H9 (cell line): ENCODE data around the gene CXCL1. TPM values are rescaled to one million over a fixed set of nuclear protein-coding genes. Genes with fewer than 3 reads are reported as not detected.

ENCODE experiments used
- DNase-seq: peaks from one replicate; pipeline ENCODE4 v3.0.0-alpha.2; 2017
- H2AFZ ChIP-seq: one replicate; pipeline ENCODE4 v1.6.1; 2013; ENCODE audit warnings: mild to moderate bottlenecking, low read length, control low read depth, moderate library complexity
- H2AK5ac ChIP-seq: 2 replicates; pipeline ENCODE4 v1.6.1; 2013; ENCODE audit warnings: low read length, control low read depth, mixed read lengths; ENCODE audit not compliant: insufficient read length
- H2BK120ac ChIP-seq: one replicate; pipeline ENCODE4 v1.6.1; 2013; ENCODE audit warnings: low read depth, mild to moderate bottlenecking, low read length, control low read depth, inconsistent platforms; ENCODE audit not compliant: poor library complexity, severe bottlenecking
- H2BK12ac ChIP-seq: 2 replicates; pipeline ENCODE4 v1.6.1; 2013; ENCODE audit warnings: low read length, control low read depth, mixed read lengths, low read depth; ENCODE audit not compliant: insufficient read length
- H2BK15ac ChIP-seq: 2 replicates; pipeline ENCODE4 v1.6.1; 2013; ENCODE audit warnings: low read depth, low read length, control low read depth
- H2BK20ac ChIP-seq: one replicate; pipeline ENCODE4 v1.6.1; 2013; ENCODE audit warnings: low read depth, mild to moderate bottlenecking, low read length, control low read depth, inconsistent platforms; ENCODE audit not compliant: poor library complexity, severe bottlenecking
- H2BK5ac ChIP-seq: 2 replicates; pipeline ENCODE4 v1.6.1; 2013; ENCODE audit warnings: low read length, control low read depth, mixed read lengths; ENCODE audit not compliant: insufficient read length
- H3K14ac ChIP-seq: 2 replicates; pipeline ENCODE4 v1.6.1; 2013; ENCODE audit warnings: low read length, control low read depth; ENCODE audit not compliant: insufficient read depth
- H3K18ac ChIP-seq: 2 replicates; pipeline ENCODE4 v1.6.1; 2013; ENCODE audit warnings: low read depth, mild to moderate bottlenecking, mixed read lengths, low read length, control low read depth; ENCODE audit not compliant: insufficient read length
- H3K23ac ChIP-seq: 2 replicates; pipeline ENCODE4 v1.6.1; 2013; ENCODE audit warnings: low read length, control low read depth, mixed read lengths, low read depth; ENCODE audit not compliant: insufficient read length
- H3K23me2 ChIP-seq: 2 replicates; pipeline ENCODE4 v1.6.1; 2013; ENCODE audit warnings: low read depth, mild to moderate bottlenecking, mixed read lengths, low read length, control low read depth; ENCODE audit not compliant: insufficient read length, poor library complexity, severe bottlenecking
- H3K27ac ChIP-seq: 2 replicates; pipeline ENCODE4 v1.5.1; 2013; ENCODE audit warnings: low read length, control low read depth, mixed read lengths, low read depth; ENCODE audit not compliant: insufficient read length
- H3K27me3 ChIP-seq: 2 replicates; pipeline ENCODE4 v1.6.1; 2013; ENCODE audit warnings: low read length, control low read depth, inconsistent platforms; ENCODE audit not compliant: insufficient read depth
- H3K4ac ChIP-seq: 2 replicates; pipeline ENCODE4 v1.6.1; 2013; ENCODE audit warnings: low read depth, mild to moderate bottlenecking, control low read depth, inconsistent platforms, low read length, moderate library complexity
- H3K4me1 ChIP-seq: 2 replicates; pipeline ENCODE4 v1.6.1; 2013; ENCODE audit warnings: low read length, control low read depth, inconsistent platforms; ENCODE audit not compliant: insufficient read depth
- H3K4me2 ChIP-seq: 2 replicates; pipeline ENCODE4 v1.6.1; 2013; ENCODE audit warnings: low read length, control low read depth, mixed read lengths; ENCODE audit not compliant: insufficient read length, insufficient read depth
- H3K56ac ChIP-seq: 2 replicates; pipeline ENCODE4 v1.6.1; 2013; ENCODE audit warnings: low read depth, mild to moderate bottlenecking, mixed read lengths, low read length, control low read depth; ENCODE audit not compliant: insufficient read length
- H3K79me1 ChIP-seq: 2 replicates; pipeline ENCODE4 v1.6.1; 2013; ENCODE audit warnings: low read depth, mild to moderate bottlenecking, moderate library complexity, low read length, control low read depth, inconsistent platforms; ENCODE audit not compliant: insufficient read depth, poor library complexity, severe bottlenecking
- H3K79me2 ChIP-seq: 2 replicates; pipeline ENCODE4 v1.6.1; 2013; ENCODE audit warnings: low read length, control low read depth, inconsistent platforms; ENCODE audit not compliant: insufficient read depth
- H3K9ac ChIP-seq: 2 replicates; pipeline ENCODE4 v1.6.1; 2013; ENCODE audit warnings: low read length, control low read depth, mixed read lengths; ENCODE audit not compliant: insufficient read length; ENCODE audit errors: extremely low read depth
- H3K9me3 ChIP-seq: one replicate; pipeline ENCODE4 v1.6.1; 2013; ENCODE audit warnings: low read depth, low read length, inconsistent platforms; ENCODE audit not compliant: control insufficient read depth
- H3T11ph ChIP-seq: one replicate; pipeline ENCODE4 v1.6.1; 2013; ENCODE audit warnings: mild to moderate bottlenecking, low read length, control low read depth, inconsistent platforms
- H4K20me1 ChIP-seq: one replicate; pipeline ENCODE4 v1.6.1; 2013; ENCODE audit not compliant: control insufficient read depth, insufficient read length, insufficient read depth
- H4K5ac ChIP-seq: 2 replicates; pipeline ENCODE4 v1.6.1; 2013; ENCODE audit warnings: low read depth, mild to moderate bottlenecking, mixed read lengths, low read length, control low read depth; ENCODE audit not compliant: insufficient read length
- H4K8ac ChIP-seq: replicated peaks from 2 replicates; pipeline ENCODE4 v1.6.1; 2013; ENCODE audit warnings: low read length, control low read depth, mixed read lengths, low read depth; ENCODE audit not compliant: insufficient read length
- H4K91ac ChIP-seq: 2 replicates; pipeline ENCODE4 v1.6.1; 2013; ENCODE audit warnings: low read depth, mild to moderate bottlenecking, moderate library complexity, mixed read lengths, low read length, control low read depth; ENCODE audit not compliant: insufficient read length
- H3K27ac Mint-ChIP-seq, 3 experiments: 2 replicates in 2 of 3; 3 replicates in 1 of 3; pipeline ENCODE4 v1.8.0; 2020 to 2021; ENCODE audit warnings: mixed read lengths in 3 of 3, mild to moderate bottlenecking in 1 of 3, moderate library complexity in 1 of 3
- H3K27me3 Mint-ChIP-seq: 2 replicates; pipeline ENCODE4 v1.8.0; 2021; ENCODE audit warnings: low read depth, mild to moderate bottlenecking, moderate library complexity, mixed read lengths
- H3K36me3 Mint-ChIP-seq, 3 experiments: 2 replicates in 2 of 3; 3 replicates in 1 of 3; pipeline ENCODE4 v1.8.0; 2020 to 2021; ENCODE audit warnings: low read depth in 3 of 3, mixed read lengths in 3 of 3; ENCODE audit not compliant: insufficient read depth in 1 of 3
- H3K4me1 Mint-ChIP-seq, 2 experiments: 2 replicates each; pipeline ENCODE4 v1.8.0; 2020; ENCODE audit warnings: mixed read lengths in 2 of 2
- H3K4me3 Mint-ChIP-seq, 2 experiments: 2 replicates in 1 of 2; 3 replicates in 1 of 2; pipeline ENCODE4 v1.8.0; 2020 to 2021; ENCODE audit warnings: mild to moderate bottlenecking in 2 of 2, mixed read lengths in 2 of 2, moderate library complexity in 1 of 2
- H3K9me3 Mint-ChIP-seq, 2 experiments: 2 replicates in 1 of 2; 3 replicates in 1 of 2; pipeline ENCODE4 v1.8.0; 2020; ENCODE audit warnings: mild to moderate bottlenecking in 2 of 2, mixed read lengths in 2 of 2, moderate library complexity in 1 of 2
- total RNA-seq: library from RNA; stranded (reverse); gene quantifications from 2 replicates; pipeline ENCODE4 v1.2.1, GENCODE V29; 2021
- TF ChIP-seq, protein P1 (sequence below): fragments of 200-600 bp; sonication (generic); conservative IDR thresholded peaks from 3 replicates; pipeline ENCODE4 v1.8.0; 2021; ENCODE audit warnings: antibody characterized with exemption, mild to moderate bottlenecking

Gene CXCL1
- total RNA-seq, 1 experiment from 2014 or later, result 0.20 TPM

DNA sequence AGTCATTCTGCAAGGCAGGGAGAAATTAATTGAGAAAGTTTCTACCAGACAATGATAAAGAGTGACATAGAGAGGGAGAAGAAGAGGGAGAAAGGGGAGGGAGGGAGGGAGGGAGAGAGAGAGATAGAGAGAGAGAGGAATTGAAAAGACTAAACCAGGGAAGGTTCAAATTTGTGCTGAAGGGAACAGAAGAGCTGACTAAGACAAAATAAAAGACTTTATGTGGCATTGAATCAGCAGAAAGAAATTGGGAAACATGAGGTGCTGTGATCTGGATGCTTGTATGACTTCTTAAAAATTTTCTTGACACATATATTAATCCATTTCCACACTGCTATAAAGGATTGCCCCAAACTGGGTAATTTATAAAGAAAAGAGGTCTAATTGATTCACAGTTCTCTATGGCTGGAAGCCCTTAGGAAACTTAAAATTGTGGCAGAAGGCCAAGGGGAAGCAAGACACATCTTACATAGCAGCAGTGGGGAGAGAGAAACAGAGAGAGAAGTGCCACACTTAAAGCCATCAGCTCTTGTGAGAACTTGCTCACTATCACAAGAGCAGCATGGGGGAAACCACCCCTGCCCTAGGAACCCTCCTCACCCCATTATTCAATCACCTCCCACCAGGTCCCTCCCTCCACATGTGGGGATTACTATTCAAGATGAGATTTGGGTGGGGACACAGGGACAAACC lies 46.2 kb upstream of the CXCL1 start:
- Mint-ChIP-seq H3K27ac (no peak overlapping the region), H3K4me3 (no peak overlapping the region), H3K27me3 (no peaks in the 10 kb centered on the region), H3K36me3 (peaks cover 0 to 12% (median 3%) of the 10 kb centered on the region in 3 experiments; a peak in 4 of 7 replicates), H3K9me3 (peaks cover 11 to 12% of the 10 kb centered on the region in 2 experiments; a peak in 4 of 5 replicates), H3K4me1 (peaks cover under 1 to 1% of the 10 kb centered on the region in 2 experiments; a peak in 2 of 4 replicates)
- Histone ChIP-seq H4K8ac (no peak overlapping the region), H3K4me2 (no peak overlapping the region), H2BK12ac (no peak overlapping the region), H2AK5ac (no peak overlapping the region), H2BK15ac (no peak overlapping the region), H4K5ac (no peak overlapping the region), H4K20me1 (no peaks in the 10 kb centered on the region), H3K4ac (no peak overlapping the region), H3K23me2 (no peaks in the 10 kb centered on the region), H2BK5ac (no peak overlapping the region), H4K91ac (no peak overlapping the region), H3K27ac (no peak overlapping the region), H3K9ac (no peak overlapping the region), H3T11ph (no peak overlapping the region), H3K79me1 (no peaks in the 10 kb centered on the region), H2BK120ac (no peak overlapping the region), H3K79me2 (no peaks in the 10 kb centered on the region), H2BK20ac (no peak overlapping the region), H3K27me3 (no peaks in the 10 kb centered on the region), H3K14ac (no peak overlapping the region), H3K23ac (no peak overlapping the region), H2AFZ (no peak overlapping the region), H3K18ac (no peak overlapping the region), H3K56ac (no peak overlapping the region), H3K9me3 (no peaks in the 10 kb centered on the region), H3K4me1 (no peaks in the 10 kb centered on the region)
- TF ChIP-seq, protein P1, sequence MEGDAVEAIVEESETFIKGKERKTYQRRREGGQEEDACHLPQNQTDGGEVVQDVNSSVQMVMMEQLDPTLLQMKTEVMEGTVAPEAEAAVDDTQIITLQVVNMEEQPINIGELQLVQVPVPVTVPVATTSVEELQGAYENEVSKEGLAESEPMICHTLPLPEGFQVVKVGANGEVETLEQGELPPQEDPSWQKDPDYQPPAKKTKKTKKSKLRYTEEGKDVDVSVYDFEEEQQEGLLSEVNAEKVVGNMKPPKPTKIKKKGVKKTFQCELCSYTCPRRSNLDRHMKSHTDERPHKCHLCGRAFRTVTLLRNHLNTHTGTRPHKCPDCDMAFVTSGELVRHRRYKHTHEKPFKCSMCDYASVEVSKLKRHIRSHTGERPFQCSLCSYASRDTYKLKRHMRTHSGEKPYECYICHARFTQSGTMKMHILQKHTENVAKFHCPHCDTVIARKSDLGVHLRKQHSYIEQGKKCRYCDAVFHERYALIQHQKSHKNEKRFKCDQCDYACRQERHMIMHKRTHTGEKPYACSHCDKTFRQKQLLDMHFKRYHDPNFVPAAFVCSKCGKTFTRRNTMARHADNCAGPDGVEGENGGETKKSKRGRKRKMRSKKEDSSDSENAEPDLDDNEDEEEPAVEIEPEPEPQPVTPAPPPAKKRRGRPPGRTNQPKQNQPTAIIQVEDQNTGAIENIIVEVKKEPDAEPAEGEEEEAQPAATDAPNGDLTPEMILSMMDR, result no peak
- no peak for DNase-seq
